ENCODE data around the gene AHR.

Gene AHR

DNA sequence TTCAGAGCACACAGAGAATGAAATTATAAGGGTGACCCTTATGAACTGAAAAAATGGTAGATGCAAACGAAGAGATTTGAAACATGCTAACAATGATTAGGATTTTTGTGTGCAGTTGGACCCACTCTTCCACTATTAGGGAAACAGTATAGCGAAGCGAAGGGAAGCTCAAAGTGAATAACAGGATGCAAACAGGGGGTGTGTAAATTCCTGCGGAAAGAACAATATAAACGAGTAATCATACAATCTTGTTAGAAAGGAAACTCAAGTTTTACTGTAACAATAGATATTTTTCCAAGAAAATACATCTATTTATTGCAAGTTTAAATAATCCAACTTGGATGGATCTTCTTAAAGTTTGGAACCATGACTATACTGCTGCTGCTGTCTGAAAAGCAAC is 14.7 kb downstream of the AHR start:
- Mint-ChIP-seq H3K9me3 (no peaks in the 10 kb centered on the region), H3K36me3 (ENCODE audit: low read depth) (peaks cover 26% of the 10 kb centered on the region), H3K27ac (no peak overlapping the region), H3K27me3 (no peaks in the 10 kb centered on the region), H3K4me1 (peaks cover 14% of the 10 kb centered on the region), H3K4me3 (no peak overlapping the region)
- DNase-seq (no peak), ATAC-seq (no peak)

DNA sequence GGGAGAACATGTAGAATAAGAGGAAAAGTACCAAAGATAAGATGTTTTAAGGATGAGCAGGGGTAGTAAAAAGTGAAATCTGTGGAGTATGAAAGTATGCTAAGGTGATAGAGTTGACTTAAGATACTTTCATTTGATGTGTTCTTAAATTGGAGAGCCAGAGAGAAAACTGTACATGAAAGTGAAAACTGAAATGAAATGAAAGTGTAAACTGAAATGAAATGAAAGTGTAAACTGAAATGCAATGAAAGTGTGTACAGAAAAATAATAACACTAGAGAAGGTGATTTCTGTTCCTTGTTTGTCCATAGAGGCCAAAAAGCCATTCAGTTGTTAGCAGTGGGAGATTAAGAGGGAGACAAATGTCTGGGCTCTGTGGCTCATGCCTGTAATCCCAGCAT is 17.5 kb downstream of the AHR start:
- ATAC-seq (no peak), DNase-seq (no peak)
- H3K36me3 Mint-ChIP-seq (ENCODE audit: low read depth), result peaks cover 25% of the 10 kb centered on the region
- H3K4me3 Mint-ChIP-seq, result no peak overlapping the region
- no peaks in the 10 kb centered on the region for H3K27me3 Mint-ChIP-seq
- no peak overlapping the region for H3K27ac Mint-ChIP-seq
- H3K9me3 Mint-ChIP-seq, result no peaks in the 10 kb centered on the region
- peaks cover 26% of the 10 kb centered on the region for H3K4me1 Mint-ChIP-seq

DNA sequence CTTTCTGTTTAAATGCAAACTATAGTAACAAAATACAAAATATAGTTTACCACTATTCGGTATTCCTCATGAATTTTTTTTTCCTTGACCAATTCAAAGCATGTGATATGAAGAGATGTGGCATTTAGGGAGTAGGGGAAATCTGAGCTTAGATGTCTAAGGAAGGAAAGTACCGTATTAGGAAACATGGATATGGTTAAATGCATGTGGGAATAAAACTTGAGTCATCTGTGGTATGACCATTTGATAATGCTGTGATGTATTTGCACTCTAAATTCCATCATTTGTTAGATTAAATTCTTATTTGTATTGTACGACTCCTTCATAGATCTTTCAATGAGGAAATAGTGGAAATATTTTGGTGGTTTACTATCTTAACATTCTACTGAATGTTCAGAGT is 19.7 kb downstream of the AHR start:
- H3K27ac Mint-ChIP-seq, result no peak overlapping the region
- no peaks in the 10 kb centered on the region for H3K27me3 Mint-ChIP-seq
- no peaks in the 10 kb centered on the region for H3K9me3 Mint-ChIP-seq
- ATAC-seq (no peak), DNase-seq (no peak)
- H3K4me3 Mint-ChIP-seq, result no peak overlapping the region
- H3K36me3 Mint-ChIP-seq (ENCODE audit: low read depth), result peaks cover 23% of the 10 kb centered on the region
- H3K4me1 Mint-ChIP-seq, result peaks cover 26% of the 10 kb centered on the region

DNA sequence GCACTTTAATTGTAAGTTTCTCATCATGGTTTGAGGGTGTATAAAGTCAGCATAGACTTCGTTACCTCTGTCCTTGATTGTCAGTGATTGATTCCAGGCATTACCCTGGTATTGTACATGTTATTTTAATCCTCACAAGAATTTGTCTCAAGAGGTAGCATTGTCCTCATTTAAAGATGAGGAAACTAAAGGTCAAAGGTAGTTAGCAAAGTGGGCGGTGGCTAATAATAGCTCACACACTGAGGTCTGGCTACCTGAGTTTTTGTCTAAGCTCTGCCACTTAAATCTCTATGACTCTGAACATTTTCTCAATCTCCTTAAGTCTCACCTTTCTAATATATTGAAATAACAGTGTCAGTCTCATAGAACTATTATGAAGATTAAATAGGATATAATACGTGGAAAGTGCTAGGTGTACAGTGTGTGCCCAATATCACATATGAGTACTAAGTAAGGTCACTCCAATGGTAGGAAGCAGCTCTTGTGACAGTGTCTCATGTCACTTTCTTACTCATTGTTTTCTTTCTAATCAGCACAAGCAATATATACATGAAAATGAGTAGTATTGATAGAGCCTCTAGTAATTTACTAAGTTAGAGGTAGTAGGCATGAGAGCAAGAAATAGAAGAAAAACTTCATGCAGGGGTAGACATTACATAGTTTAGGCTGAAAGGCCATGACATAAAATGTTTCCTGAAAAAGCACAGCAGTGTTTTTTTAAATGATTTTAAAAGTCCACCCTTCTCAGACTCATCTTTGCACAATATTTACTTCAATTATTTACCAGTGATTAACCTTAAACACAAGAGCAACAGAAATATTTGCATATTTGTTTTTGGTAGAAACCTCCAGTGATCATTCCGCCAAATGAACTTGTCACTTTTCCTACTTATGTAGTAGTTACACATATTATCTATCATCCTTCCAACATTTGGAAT is 21.0 kb downstream of the AHR start:
- H3K4me1 Mint-ChIP-seq, result peaks cover 26% of the 10 kb centered on the region
- H3K9me3 Mint-ChIP-seq, result no peaks in the 10 kb centered on the region
- DNase-seq, result no peak
- no peaks in the 10 kb centered on the region for H3K27me3 Mint-ChIP-seq
- peaks cover 28% of the 10 kb centered on the region for H3K36me3 Mint-ChIP-seq (ENCODE audit: low read depth)
- ATAC-seq, result no peak
- H3K4me3 Mint-ChIP-seq, result no peak overlapping the region
- no peak overlapping the region for H3K27ac Mint-ChIP-seq

DNA sequence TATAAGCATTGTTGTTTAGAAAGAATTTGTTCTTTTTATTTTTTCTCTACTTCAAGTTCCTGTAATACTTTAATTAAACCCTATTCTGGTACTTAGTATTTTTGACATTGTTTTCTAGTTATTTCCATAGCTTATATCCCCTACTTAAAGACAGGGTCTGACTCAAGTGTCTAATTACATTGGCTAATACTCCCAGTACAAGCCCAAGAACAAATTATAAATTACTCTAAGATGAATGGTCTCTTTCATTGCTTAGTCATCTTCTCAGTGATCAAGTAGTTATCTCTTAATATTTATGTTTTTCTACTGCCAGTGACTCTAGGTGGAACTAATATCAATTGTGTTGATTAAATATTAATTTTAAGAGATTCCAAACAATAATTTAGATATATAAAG is 21.6 kb downstream of the AHR start:
- Mint-ChIP-seq H3K36me3 (ENCODE audit: low read depth) (peaks cover 27% of the 10 kb centered on the region), H3K27me3 (no peaks in the 10 kb centered on the region), H3K4me3 (no peak overlapping the region), H3K27ac (no peak overlapping the region), H3K4me1 (peaks cover 26% of the 10 kb centered on the region), H3K9me3 (no peaks in the 10 kb centered on the region)
- DNase-seq (no peak), ATAC-seq (no peak)

DNA sequence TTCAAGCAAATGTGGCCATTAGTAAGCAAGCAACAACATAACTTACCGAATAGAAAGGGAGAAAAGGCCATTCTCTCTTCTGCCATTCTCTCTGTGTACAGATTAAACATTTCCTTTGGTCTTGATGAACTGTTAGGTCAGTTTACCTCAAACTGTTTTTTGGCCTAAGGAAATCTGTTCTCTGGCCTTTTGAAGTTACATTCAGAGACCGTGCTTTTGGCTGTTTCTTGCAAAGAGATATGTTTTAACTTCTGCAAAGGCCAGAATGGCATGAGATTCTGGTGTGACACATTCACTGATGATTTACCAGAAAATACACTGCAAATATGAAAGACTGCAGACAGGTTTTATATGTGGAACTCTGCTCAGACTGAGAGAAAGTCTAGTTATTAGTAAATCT is 22.2 kb downstream of the AHR start:
- no peaks in the 10 kb centered on the region for H3K27me3 Mint-ChIP-seq
- peaks cover 23% of the 10 kb centered on the region for H3K4me1 Mint-ChIP-seq
- H3K4me3 Mint-ChIP-seq, result no peak overlapping the region
- H3K9me3 Mint-ChIP-seq, result no peaks in the 10 kb centered on the region
- DNase-seq (no peak), ATAC-seq (no peak)
- H3K36me3 Mint-ChIP-seq (ENCODE audit: low read depth), result peaks cover 29% of the 10 kb centered on the region
- no peak overlapping the region for H3K27ac Mint-ChIP-seq

DNA sequence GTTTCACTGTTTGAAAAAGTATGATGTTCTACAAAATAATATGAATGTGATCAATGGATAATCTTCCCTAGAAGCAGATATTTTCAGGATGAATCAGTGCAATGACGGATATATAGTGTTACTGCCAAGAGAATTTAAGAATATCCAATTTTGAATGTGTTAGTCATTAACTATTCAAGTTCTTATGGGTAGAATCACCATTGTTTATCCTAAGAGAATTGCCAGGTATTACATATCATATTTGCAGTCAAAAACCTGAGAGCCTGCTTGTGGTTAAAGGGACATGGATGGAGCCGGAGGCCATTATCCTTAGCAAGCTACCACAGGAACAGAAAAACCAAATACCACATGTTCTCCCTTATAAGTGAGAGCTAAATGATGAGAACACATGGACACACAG is 26.9 kb downstream of the AHR start:
- Mint-ChIP-seq H3K36me3 (ENCODE audit: low read depth) (peaks cover 37% of the 10 kb centered on the region), H3K27me3 (no peaks in the 10 kb centered on the region), H3K27ac (no peak overlapping the region), H3K4me1 (peaks cover 1% of the 10 kb centered on the region), H3K4me3 (no peak overlapping the region), H3K9me3 (no peaks in the 10 kb centered on the region)
- ATAC-seq (no peak), DNase-seq (no peak)

DNA sequence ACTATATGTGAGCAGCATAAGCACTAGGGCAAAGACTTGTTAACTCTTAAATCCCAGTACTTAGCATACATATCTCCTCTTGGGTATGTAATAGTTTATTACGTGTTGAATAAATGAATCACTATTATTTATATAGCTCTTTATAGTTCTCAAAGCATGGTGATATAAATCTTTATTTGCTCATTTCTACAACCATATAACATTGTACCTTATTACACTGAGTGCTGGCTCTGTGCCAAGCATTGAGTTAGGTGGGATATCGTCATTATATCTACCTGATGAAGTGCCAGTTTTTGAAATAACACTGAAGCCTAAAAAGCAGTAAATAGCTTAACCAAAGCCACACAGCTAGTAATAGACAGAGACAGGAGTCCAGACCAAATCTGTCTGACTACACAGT is 27.9 kb downstream of the AHR start:
- Mint-ChIP-seq H3K9me3 (no peaks in the 10 kb centered on the region), H3K36me3 (ENCODE audit: low read depth) (peaks cover 41% of the 10 kb centered on the region), H3K4me1 (peaks cover 1% of the 10 kb centered on the region), H3K4me3 (no peak overlapping the region), H3K27ac (no peak overlapping the region), H3K27me3 (no peaks in the 10 kb centered on the region)
- no peak for ATAC-seq
- DNase-seq, result no peak

DNA sequence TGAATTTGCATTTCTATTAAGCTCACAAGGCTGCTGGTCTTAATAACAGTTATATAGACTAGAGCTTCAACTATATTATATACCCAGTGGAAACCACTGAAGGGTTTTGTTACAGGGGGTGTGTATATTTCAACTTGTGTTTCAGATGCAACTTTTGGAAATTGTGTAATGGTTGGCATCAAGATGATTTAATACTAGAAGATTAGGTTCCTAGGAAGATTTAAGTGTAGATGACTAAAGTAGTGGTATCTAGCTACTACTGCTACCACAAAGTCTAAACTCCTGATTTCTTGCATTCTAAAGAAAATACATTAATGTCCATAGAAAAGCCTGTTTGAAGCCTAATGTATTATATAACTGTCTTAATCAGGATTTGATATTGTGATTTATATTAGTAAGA is 30.2 kb downstream of the AHR start:
- Mint-ChIP-seq H3K27ac (no peak overlapping the region), H3K4me1 (no peaks in the 10 kb centered on the region), H3K9me3 (no peaks in the 10 kb centered on the region), H3K4me3 (no peak overlapping the region), H3K27me3 (no peaks in the 10 kb centered on the region), H3K36me3 (ENCODE audit: low read depth) (peaks cover 35% of the 10 kb centered on the region)
- DNase-seq (no peak), ATAC-seq (no peak)

DNA sequence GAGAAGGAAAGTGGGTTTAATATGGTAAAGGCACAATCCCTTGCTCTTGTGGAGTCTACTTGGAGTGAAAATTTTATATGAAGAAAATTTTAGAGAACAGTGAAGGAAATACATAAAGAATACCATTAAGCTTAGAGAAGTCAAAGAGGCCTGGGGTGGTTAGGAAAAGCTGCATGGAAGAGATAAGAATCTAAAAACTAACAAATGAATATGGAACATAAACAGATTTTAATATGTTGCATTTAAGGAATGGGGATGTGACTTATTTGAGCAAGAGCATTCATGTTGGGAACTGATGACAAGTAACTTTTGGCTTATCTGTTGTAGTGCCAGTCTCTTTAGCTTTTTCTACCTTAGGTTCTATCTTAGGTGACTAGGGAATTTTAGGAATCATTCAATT is 31.0 kb downstream of the AHR start:
- H3K27ac Mint-ChIP-seq, result no peak overlapping the region
- ATAC-seq (no peak), DNase-seq (no peak)
- H3K4me1 Mint-ChIP-seq, result no peaks in the 10 kb centered on the region
- H3K9me3 Mint-ChIP-seq, result no peaks in the 10 kb centered on the region
- H3K36me3 Mint-ChIP-seq (ENCODE audit: low read depth), result peaks cover 39% of the 10 kb centered on the region
- H3K27me3 Mint-ChIP-seq, result no peaks in the 10 kb centered on the region
- no peak overlapping the region for H3K4me3 Mint-ChIP-seq

DNA sequence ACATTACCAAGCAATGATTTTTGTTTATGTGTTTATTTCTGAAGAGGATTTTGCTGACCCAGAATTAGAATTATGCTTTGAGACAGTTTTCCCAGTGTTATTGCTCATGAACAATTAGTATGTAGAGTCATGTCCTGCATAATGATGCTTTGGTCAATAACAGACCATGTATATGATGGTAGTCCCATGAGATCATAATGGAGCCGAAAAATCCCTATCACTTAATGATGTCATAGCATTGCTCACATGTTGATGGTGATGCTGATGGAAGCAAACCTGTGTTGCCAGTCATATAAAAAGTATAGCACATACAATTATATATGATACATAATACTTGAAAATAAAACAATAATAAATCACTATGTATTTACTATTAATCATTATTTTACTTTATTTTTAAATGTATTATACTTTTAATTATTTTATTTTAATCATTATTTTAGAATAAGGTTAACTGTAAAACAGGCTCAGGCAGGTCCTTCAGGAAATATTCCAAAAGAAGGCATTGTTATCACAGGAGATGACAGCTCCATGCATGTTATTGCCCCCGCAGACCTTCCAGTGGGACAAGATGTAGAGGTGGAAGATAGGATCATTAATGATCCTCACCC is 33.5 kb downstream of the AHR start:
- Mint-ChIP-seq H3K27ac (no peak overlapping the region), H3K36me3 (ENCODE audit: low read depth) (peaks cover 49% of the 10 kb centered on the region), H3K27me3 (no peaks in the 10 kb centered on the region)

DNA sequence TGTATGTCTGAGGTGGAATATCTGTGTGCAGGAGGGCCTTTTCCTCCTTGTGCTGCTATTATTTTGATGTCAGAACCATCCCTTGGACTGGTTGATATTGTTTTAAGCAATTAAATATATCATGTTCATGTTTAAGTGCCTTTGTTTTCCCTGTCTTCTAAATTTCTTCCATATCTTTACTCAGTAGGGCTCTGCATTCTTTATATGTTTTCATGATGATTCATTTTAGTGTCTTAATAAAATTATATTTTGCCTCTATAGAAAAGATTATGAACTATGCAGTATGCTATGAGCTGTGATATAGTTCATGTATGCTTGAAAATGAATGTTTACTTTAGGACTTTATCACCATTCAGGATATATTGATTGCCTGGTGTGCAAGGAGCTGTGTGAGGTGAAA is 34.8 kb downstream of the AHR start:
- Mint-ChIP-seq H3K9me3 (no peaks in the 10 kb centered on the region), H3K27me3 (no peaks in the 10 kb centered on the region), H3K4me3 (no peak overlapping the region), H3K36me3 (ENCODE audit: low read depth) (peaks cover 48% of the 10 kb centered on the region), H3K4me1 (no peaks in the 10 kb centered on the region), H3K27ac (no peak overlapping the region)
- no peak for ATAC-seq
- DNase-seq, result no peak

More for the DNA sequence above, 33.5 kb downstream of the AHR start:
- no peaks in the 10 kb centered on the region for H3K4me1 Mint-ChIP-seq
- DNase-seq (no peak), ATAC-seq (no peak)
- H3K4me3 Mint-ChIP-seq, result no peak overlapping the region
- no peaks in the 10 kb centered on the region for H3K9me3 Mint-ChIP-seq

DNA sequence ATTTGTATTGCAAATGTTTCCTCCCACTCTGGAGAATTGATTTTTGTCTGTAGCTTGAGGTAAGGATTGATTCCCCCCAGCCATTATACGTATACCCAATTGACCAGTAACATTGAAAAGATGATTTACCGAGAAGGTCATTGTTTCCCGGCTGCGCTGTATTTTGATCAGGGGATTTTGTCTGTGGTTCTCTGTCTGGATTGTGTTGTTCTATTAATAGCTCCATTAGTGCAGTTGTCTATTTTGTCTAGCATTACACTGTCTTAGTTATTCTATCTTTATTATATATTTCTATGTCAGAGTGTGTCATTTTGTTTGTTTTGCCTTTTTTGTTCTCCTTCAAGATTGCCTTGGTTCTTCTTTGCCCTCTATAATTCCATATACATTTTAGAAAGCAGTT is 37.7 kb downstream of the AHR start:
- Mint-ChIP-seq H3K27ac (no peak overlapping the region), H3K36me3 (ENCODE audit: low read depth) (peaks cover 53% of the 10 kb centered on the region), H3K27me3 (no peaks in the 10 kb centered on the region), H3K9me3 (no peaks in the 10 kb centered on the region), H3K4me1 (no peaks in the 10 kb centered on the region), H3K4me3 (no peak overlapping the region)
- DNase-seq, result no peak
- no peak for ATAC-seq

DNA sequence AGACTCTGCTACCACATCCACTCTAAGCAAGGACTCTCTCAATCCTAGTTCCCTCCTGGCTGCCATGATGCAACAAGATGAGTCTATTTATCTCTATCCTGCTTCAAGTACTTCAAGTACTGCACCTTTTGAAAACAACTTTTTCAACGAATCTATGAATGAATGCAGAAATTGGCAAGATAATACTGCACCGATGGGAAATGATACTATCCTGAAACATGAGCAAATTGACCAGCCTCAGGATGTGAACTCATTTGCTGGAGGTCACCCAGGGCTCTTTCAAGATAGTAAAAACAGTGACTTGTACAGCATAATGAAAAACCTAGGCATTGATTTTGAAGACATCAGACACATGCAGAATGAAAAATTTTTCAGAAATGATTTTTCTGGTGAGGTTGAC is 40.7 kb downstream of the AHR start:
- H3K4me3 Mint-ChIP-seq, result no peak overlapping the region
- DNase-seq, result no peak
- no peak overlapping the region for H3K27ac Mint-ChIP-seq
- no peak for ATAC-seq
- no peaks in the 10 kb centered on the region for H3K27me3 Mint-ChIP-seq
- peaks cover 3% of the 10 kb centered on the region for H3K4me1 Mint-ChIP-seq
- H3K9me3 Mint-ChIP-seq, result no peaks in the 10 kb centered on the region
- peaks cover 49% of the 10 kb centered on the region for H3K36me3 Mint-ChIP-seq (ENCODE audit: low read depth)

DNA sequence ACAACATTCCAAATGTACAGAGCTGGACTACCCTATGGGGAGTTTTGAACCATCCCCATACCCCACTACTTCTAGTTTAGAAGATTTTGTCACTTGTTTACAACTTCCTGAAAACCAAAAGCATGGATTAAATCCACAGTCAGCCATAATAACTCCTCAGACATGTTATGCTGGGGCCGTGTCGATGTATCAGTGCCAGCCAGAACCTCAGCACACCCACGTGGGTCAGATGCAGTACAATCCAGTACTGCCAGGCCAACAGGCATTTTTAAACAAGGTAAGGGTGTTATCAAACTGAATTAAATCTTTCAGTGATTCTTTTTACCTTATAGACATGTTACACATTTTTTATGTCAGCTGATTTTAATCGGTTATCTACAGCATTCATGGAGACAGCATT is 41.5 kb downstream of the AHR start:
- Mint-ChIP-seq H3K4me3 (no peak overlapping the region), H3K27me3 (no peaks in the 10 kb centered on the region)

More for the DNA sequence above, 41.5 kb downstream of the AHR start:
- H3K4me1 Mint-ChIP-seq, result peaks cover 3% of the 10 kb centered on the region
- H3K36me3 Mint-ChIP-seq (ENCODE audit: low read depth), result peaks cover 42% of the 10 kb centered on the region
- no peaks in the 10 kb centered on the region for H3K9me3 Mint-ChIP-seq
- no peak for DNase-seq
- no peak overlapping the region for H3K27ac Mint-ChIP-seq
- no peak for ATAC-seq

Data from activated naive CD8-positive, alpha-beta T cell treated with anti-CD3 and anti-CD28 coated beads, Interleukin-2, amount 50 U/mL, for 24 hours (primary cell).